Upper lobe of left lung (tissue), 4 donors: ENCODE data around the gene SPATA21.

Experiments
- CTCF ChIP-seq, 6 experiments: fragments of 450-650 bp in 4 of 6; fragments of 200-600 bp in 2 of 6; sonication (generic) in 2 of 6; IDR thresholded peaks; one replicate each; pipeline ENCODE4 v1.5.1; 2016 to 2019; ENCODE audit warnings: antibody characterized with exemption in 6 of 6
- EP300 ChIP-seq, 4 donors: sonication (generic); formaldehyde crosslinking; IDR thresholded peaks; one replicate each; pipeline ENCODE4 v1.5.1; 2017; ENCODE audit warnings: antibody characterized with exemption in 4 of 4, control low read depth in 2 of 4
- POLR2A ChIP-seq, 4 donors: fragments of 450-650 bp; IDR thresholded peaks; one replicate each; pipeline ENCODE4 v1.5.1; 2016 to 2017; ENCODE audit warnings: antibody characterized with exemption in 4 of 4, mild to moderate bottlenecking in 2 of 4
- POLR2AphosphoS5 ChIP-seq, 2 donors: sonication (generic); formaldehyde crosslinking; IDR thresholded peaks; one replicate each; pipeline ENCODE4 v1.5.1; 2017; ENCODE audit warnings: antibody characterized with exemption in 2 of 2

GRCh38 chr1:16410803-16411202 is 26.4 kb downstream of the SPATA21 start:
- TF ChIP-seq CTCF (IDR thresholded peaks at IDR 0.05) (no peak), POLR2A (IDR thresholded peaks at IDR 0.05) (no peak), POLR2AphosphoS5 (IDR thresholded peaks at IDR 0.05) (no peak), EP300 (IDR thresholded peaks at IDR 0.05) (no peak)
